Measurements from ENCODE around the gene TMEM184C. TPM values are rescaled to one million over a fixed set of nuclear protein-coding genes. Genes with fewer than 3 reads are reported as not detected.

The TMEM184C gene
- total RNA-seq, 4 donors from 2014 or later: 25.5 to 36.1 (median 28.5) TPM

DNA sequence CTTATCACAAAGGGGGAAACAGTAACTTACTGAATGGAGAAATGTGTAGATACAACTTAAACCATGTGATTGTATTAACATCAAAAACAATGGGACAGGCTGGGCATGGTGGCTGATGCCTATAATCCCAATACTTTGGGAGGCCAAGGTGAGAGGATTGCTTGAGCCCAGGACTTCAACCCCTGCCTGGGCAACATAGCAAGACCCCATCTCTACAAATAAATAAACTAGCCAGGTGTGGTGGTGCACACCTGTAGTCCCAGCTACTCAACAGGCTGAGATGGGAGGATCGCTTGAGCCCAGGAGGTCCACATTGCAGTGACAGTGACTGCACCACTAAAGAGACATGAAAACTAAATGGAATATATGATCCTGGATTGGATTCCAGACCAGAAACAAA lies 26.4 kb downstream of the TMEM184C start:
- no peak for DNase-seq (ENCODE audit: low spot score)
- ATAC-seq (ENCODE audit: low FRiP score): no peak
- TF ChIP-seq, protein P1, sequence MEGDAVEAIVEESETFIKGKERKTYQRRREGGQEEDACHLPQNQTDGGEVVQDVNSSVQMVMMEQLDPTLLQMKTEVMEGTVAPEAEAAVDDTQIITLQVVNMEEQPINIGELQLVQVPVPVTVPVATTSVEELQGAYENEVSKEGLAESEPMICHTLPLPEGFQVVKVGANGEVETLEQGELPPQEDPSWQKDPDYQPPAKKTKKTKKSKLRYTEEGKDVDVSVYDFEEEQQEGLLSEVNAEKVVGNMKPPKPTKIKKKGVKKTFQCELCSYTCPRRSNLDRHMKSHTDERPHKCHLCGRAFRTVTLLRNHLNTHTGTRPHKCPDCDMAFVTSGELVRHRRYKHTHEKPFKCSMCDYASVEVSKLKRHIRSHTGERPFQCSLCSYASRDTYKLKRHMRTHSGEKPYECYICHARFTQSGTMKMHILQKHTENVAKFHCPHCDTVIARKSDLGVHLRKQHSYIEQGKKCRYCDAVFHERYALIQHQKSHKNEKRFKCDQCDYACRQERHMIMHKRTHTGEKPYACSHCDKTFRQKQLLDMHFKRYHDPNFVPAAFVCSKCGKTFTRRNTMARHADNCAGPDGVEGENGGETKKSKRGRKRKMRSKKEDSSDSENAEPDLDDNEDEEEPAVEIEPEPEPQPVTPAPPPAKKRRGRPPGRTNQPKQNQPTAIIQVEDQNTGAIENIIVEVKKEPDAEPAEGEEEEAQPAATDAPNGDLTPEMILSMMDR (IDR thresholded peaks at IDR 0.05): no peak

DNA sequence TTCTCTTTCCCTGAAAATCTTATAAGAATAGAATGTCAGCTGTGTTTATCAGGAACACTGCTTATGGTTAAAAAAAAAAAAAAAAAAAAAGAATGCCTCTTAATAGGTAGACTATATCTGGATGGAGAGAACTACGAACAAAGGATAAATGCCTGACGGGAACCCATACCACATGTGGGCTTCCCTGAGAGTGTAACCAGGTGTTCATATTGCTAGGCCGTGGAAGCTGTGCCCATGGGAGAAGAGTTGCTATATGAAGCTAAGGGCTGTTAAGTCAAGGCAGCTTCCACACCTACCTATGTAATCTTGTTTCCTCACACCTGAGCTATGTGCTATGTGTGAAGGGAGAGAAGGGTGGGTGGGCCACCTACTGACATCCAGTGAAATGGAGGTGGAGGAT lies 27.3 kb downstream of the TMEM184C start:
- TF ChIP-seq, protein P1 (IDR thresholded peaks at IDR 0.05): no peak
- DNase-seq (ENCODE audit: low spot score): no peak
- ATAC-seq (ENCODE audit: low FRiP score): no peak

DNA sequence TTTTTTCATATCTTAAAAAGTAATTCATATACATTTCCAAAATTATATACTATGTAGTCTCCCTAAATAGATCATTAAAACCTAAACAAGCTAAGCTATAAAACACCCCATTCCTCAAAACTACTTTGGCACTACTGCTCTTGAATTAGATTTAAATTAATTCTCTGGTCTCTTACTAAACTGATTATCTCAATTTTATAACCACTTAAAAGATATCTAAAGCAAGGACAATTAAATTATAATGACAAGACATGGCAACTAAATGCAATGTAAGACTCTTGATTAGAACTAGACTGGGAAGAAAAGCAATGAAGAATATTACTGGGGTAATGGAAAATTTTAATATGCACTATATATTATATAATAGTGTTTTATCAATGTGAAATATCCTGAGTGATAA lies 27.9 kb downstream of the TMEM184C start:
- TF ChIP-seq, protein P1 (IDR thresholded peaks at IDR 0.05): no peak
- DNase-seq (ENCODE audit: low spot score): no peak
- no peak for ATAC-seq (ENCODE audit: low FRiP score)

DNA sequence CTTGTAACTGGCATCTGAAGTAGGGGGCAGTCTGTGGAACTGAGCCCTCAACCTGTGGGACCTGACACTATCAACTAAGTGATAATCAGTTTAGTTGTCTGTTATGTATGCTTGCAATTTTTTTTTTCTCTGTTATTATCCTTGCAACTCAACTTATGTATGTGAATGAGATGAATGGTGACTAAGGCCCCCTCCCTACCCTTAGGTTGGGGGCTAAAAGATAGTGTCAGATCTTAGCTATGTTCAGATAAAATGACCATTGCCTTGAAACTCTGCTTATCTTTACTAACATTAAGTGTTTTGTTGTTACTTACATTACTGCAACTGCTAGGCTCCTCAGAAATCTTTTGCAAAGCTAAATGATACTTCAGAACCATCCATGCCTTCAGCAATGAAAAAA lies 31.5 kb downstream of the TMEM184C start:
- ATAC-seq (ENCODE audit: low FRiP score) (no peak), DNase-seq (ENCODE audit: low spot score) (no peak)
- TF ChIP-seq, protein P1 (IDR thresholded peaks at IDR 0.05): no peak

DNA sequence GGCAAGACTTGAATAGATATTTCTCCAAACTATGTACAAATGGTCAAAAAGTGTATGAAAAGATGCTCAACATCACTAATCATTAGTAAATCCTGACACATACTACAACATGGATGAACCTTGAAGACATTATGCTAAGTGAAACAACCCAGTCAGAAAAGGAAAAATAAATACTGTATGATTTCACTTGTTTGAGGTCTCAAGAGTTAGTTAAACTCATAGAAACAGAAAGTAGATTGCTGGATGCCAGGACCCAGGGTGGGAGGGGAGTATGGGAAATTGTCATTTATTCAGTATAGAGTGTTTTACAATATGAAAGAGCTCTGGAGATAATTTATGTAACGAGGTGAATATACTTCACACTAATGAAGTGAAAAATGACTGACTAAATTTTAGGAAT lies 34.4 kb downstream of the TMEM184C start:
- ATAC-seq (ENCODE audit: low FRiP score): no peak
- TF ChIP-seq, protein P1 (IDR thresholded peaks at IDR 0.05): no peak
- no peak for DNase-seq (ENCODE audit: low spot score)

DNA sequence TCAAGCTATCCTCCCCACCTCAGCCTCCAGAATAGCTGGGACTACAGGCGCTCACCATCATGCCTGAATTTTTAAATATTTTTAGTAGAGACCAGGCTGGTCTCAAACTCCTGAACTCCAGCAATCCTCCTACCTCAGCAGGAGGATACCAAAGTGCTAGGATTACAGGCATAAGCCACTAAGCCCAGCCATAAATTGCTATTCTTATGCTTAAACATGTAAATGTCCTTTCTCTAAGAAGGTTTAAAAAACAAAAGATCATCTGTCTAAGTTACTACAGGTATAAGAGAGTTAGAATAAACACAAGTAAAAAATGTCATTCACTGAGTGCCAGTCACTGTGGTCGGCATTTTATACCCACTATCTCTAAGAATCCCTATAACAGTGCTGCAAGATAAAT lies 38.4 kb downstream of the TMEM184C start:
- ATAC-seq (ENCODE audit: low FRiP score): no peak
- no peak for DNase-seq (ENCODE audit: low spot score)
- TF ChIP-seq, protein P1 (IDR thresholded peaks at IDR 0.05): no peak

DNA sequence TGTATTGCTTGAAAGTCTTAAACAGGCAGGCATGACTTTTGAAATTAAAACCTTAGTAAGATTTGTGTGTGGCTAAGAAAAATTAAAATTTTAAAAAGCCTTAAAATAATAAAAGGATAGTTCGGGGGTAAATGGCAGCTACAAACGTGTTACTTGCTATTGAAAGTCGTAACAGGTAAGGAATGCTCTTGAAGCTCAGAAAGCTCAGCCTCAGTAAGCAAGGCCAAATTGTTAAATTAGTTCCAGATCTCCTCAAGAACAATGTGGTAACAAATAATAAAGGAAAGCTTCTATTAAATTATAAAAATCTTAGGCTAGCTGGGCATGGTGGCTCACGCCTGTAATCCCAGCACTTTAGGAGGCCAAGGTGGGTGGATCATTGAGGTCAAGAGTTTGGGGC lies 41.3 kb downstream of the TMEM184C start:
- no peak for DNase-seq (ENCODE audit: low spot score)
- TF ChIP-seq, protein P1 (IDR thresholded peaks at IDR 0.05): no peak
- ATAC-seq (ENCODE audit: low FRiP score): no peak
